Measurements from ENCODE around the gene C6orf132.

C6orf132 gene

GRCh38 chr6:42073287-42073686 is 69.1 kb downstream of the C6orf132 start:
- no peak for TF ChIP-seq ZNF274 (IDR thresholded peaks at IDR 0.05; ENCODE audit: low read depth, low read length)

DNA sequence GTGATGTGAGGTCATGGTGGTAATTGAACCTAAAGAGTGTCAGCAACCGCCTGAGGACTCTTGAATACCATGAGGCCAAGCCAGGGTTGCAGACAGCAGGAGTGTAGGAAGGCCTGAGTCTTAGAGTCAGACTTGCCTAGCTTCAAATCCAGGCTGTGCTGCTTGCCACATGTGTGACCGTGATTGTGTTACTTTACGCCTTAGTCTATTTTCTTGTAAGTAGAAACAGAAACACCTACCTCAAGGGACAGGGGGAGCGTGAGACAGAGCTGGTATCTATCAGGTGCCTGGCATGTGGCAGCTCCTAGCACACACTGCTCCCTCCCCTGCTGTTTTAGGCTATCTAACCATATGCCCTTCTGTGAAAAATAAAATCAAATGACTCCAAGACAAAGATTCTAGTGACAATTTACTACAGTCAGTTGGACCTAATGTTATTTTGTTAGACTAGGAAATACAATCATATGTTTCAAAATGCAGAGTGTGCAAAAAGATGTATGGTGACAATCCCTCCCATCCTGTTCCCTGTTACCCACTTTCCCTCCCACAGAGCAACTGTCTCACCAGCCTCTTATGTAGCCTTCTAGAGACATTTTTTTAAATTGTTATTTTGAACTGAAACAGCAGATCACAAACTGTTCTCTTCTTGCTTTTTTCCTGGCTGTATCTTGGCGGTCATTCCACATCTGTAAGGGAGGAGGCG is 70.4 kb downstream of the C6orf132 start:
- TF ChIP-seq ZNF274 (IDR thresholded peaks at IDR 0.05; ENCODE audit: low read depth, low read length): no peak
- H3K4me3 ChIP-seq (ENCODE audit: low read length): no peak overlapping the region

More at GRCh38 chr6:42073287-42073686, 69.1 kb downstream of the C6orf132 start:
- H3K4me3 ChIP-seq (ENCODE audit: low read length): no peak overlapping the region

DNA sequence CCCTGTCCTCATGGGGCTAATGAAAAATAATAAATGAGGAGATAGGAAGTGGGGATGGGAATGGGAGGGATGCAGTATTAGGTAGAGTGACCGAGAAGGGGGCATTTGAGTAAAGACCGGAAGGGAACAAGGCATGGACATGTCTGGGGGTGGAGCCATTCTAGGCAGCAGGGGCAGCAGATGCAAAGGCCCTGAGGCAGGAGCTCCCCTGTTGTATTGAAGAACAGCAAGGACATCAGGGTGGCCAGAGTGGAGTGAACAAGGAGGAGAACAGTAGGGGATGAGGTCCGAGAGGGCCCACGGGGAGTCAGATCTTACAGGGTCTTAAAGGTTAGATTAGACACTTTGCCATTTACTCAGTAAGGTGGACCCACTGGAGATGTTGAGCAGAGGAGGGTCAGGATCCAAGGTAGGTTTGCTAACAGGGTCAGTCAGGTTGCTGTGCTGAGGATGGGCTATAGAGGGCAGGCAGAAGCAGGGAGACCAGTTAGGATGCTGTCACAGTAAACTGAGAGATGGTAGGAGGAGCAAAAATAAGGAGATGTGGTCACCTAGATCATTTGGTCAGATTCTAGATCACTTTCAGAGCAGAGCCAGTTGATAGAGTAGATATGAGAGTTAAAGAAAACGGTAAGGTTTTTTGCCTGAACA is 73.4 kb downstream of the C6orf132 start:
- H3K4me3 ChIP-seq (ENCODE audit: low read length): no peak overlapping the region

GRCh38 chr6:42068173-42068572 is 74.2 kb downstream of the C6orf132 start:
- TF ChIP-seq ZNF274 (IDR thresholded peaks at IDR 0.05; ENCODE audit: low read depth, low read length): no peak
- no peak overlapping the region for H3K4me3 ChIP-seq (ENCODE audit: low read length)

More for the DNA sequence above, 73.4 kb downstream of the C6orf132 start:
- no peak for TF ChIP-seq ZNF274 (IDR thresholded peaks at IDR 0.05; ENCODE audit: low read depth, low read length)

DNA sequence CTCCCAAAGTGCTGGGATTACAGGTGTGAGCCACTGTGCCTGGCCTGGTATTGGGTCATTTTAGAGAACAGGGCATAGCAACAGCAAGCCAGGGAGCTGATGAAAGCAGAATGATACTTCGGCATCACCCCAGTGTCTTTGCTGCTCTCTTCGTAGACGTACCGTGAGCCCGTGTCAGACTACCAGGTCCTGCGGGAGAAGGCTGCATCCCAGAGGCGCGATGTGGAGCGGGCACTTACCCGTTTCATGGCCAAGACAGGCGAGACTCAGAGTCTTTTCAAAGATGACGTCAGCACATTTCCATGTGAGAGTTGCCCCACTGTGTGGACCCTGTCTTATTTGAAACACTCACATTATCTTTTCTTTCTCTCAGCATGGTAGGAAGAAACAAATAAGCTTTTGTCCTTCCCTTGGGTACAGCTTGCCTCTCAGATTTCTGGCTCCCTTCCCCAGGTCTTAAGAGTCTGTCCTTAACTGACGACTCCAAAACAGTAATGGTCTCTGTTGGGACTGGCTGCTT is 76.2 kb downstream of the C6orf132 start:
- H3K4me3 ChIP-seq (ENCODE audit: low read length): no peak overlapping the region
- no peak for TF ChIP-seq ZNF274 (IDR thresholded peaks at IDR 0.05; ENCODE audit: low read depth, low read length)

GRCh38 chr6:42059743-42060142 is 82.7 kb downstream of the C6orf132 start:
- no peak for TF ChIP-seq ZNF274 (IDR thresholded peaks at IDR 0.05; ENCODE audit: low read depth, low read length)
- H3K4me3 ChIP-seq (ENCODE audit: low read length): no peak overlapping the region

GRCh38 chr6:42053601-42054000 is 88.8 kb downstream of the C6orf132 start:
- TF ChIP-seq ZNF274 (IDR thresholded peaks at IDR 0.05; ENCODE audit: low read depth, low read length): no peak

GRCh38 chr6:42051268-42051653 is 91.2 kb downstream of the C6orf132 start:
- no peak for TF ChIP-seq ZNF274 (IDR thresholded peaks at IDR 0.05; ENCODE audit: low read depth, low read length)
- H3K4me3 ChIP-seq (ENCODE audit: low read length): peak overlapping the region; percentile 83

More at GRCh38 chr6:42053601-42054000, 88.8 kb downstream of the C6orf132 start:
- H3K4me3 ChIP-seq (ENCODE audit: low read length): no peak overlapping the region

All from GM08714 (cell line).